GM23338 (cell line): ENCODE data around the gene TSC22D1. TPM values are rescaled to one million over a fixed set of nuclear protein-coding genes. Genes with fewer than 3 reads are reported as not detected.

Experiments
- ATAC-seq: fragments of 200-7000 bp; cut with Tn5 transposase; 3 replicates; pipeline ENCODE4 v1.9.1; 2020
- DNase-seq: peaks from one replicate; pipeline ENCODE4 v3.0.0-alpha.2; 2015; ENCODE audit warnings: low spot score
- H2AFZ ChIP-seq: fragments of 200-600 bp; sonication (generic); 2 replicates; pipeline ENCODE4 v1.8.0; 2016; ENCODE audit warnings: antibody characterized with exemption, mild to moderate bottlenecking, moderate library complexity
- H3F3A ChIP-seq: fragments of 200-600 bp; sonication (generic); replicated peaks from 2 replicates; pipeline ENCODE4 v1.8.0; 2017; ENCODE audit warnings: antibody characterized with exemption, mixed run types, low read depth
- H3K27ac ChIP-seq: fragments of 200-600 bp; sonication (generic); 2 replicates; pipeline ENCODE4 v1.6.1; 2016; ENCODE audit warnings: low read depth
- H3K27me3 ChIP-seq: fragments of 200-600 bp; sonication (generic); 2 replicates; pipeline ENCODE4 v1.8.0; 2016; ENCODE audit warnings: mild to moderate bottlenecking, mixed run types, moderate library complexity; ENCODE audit not compliant: insufficient read depth
- H3K36me3 ChIP-seq: fragments of 200-600 bp; sonication (generic); 2 replicates; pipeline ENCODE4 v1.8.0; 2016; ENCODE audit warnings: mild to moderate bottlenecking; ENCODE audit not compliant: insufficient read depth
- H3K4me1 ChIP-seq: fragments of 200-600 bp; sonication (generic); 2 replicates; pipeline ENCODE4 v1.8.0; 2016; ENCODE audit warnings: mild to moderate bottlenecking, moderate library complexity; ENCODE audit not compliant: insufficient read depth
- H3K4me2 ChIP-seq: fragments of 200-600 bp; sonication (generic); 2 replicates; pipeline ENCODE4 v1.7.1; 2017; ENCODE audit warnings: mixed run types
- H3K4me3 ChIP-seq: fragments of 200-600 bp; sonication (generic); 2 replicates; pipeline ENCODE4 v1.6.1; 2016; ENCODE audit warnings: mixed run types
- H3K79me2 ChIP-seq: fragments of 200-600 bp; sonication (generic); replicated peaks from 2 replicates; pipeline ENCODE4 v1.8.0; 2017; ENCODE audit warnings: mild to moderate bottlenecking; ENCODE audit not compliant: insufficient read depth
- H3K9me2 ChIP-seq: fragments of 200-600 bp; sonication (generic); 2 replicates; pipeline ENCODE4 v1.8.0; 2017; ENCODE audit not compliant: insufficient read depth
- H4K20me1 ChIP-seq: fragments of 200-600 bp; sonication (generic); replicated peaks from 2 replicates; pipeline ENCODE4 v1.8.0; 2017; ENCODE audit warnings: mild to moderate bottlenecking; ENCODE audit not compliant: insufficient read depth
- H3K27ac Mint-ChIP-seq: 2 replicates; pipeline ENCODE4 v1.8.0; 2020; ENCODE audit warnings: inconsistent platforms, mild to moderate bottlenecking, moderate library complexity, mixed read lengths
- H3K27me3 Mint-ChIP-seq: 3 replicates; pipeline ENCODE4 v1.8.0; 2022; ENCODE audit warnings: low read depth, mild to moderate bottlenecking, moderate library complexity, mixed read lengths, inconsistent platforms; ENCODE audit not compliant: insufficient read depth, poor library complexity
- H3K36me3 Mint-ChIP-seq: 3 replicates; pipeline ENCODE4 v1.8.0; 2021; ENCODE audit warnings: low read depth, mild to moderate bottlenecking, inconsistent platforms, moderate library complexity, mixed read lengths
- H3K4me1 Mint-ChIP-seq: 3 replicates; pipeline ENCODE4 v1.8.0; 2020; ENCODE audit warnings: mild to moderate bottlenecking, inconsistent platforms, mixed read lengths
- H3K4me3 Mint-ChIP-seq: 3 replicates; pipeline ENCODE4 v1.8.0; 2021; ENCODE audit warnings: moderate library complexity, mild to moderate bottlenecking, inconsistent platforms, mixed read lengths
- H3K9me3 Mint-ChIP-seq: 3 replicates; pipeline ENCODE4 v1.8.0; 2020; ENCODE audit warnings: moderate library complexity, mild to moderate bottlenecking, inconsistent platforms, mixed read lengths
- CREB1 ChIP-seq: fragments of 250-450 bp; sonication (Bioruptor Pico); IDR thresholded peaks from 2 replicates; pipeline ENCODE4 v1.5.0; 2020; ENCODE audit warnings: low read depth, mild to moderate bottlenecking, moderate library complexity
- EZH2 ChIP-seq: fragments of 200-600 bp; sonication (generic); IDR thresholded peaks from one replicate; pipeline ENCODE4 v1.8.0; 2017; ENCODE audit warnings: antibody characterized with exemption, mild to moderate bottlenecking, low read depth; ENCODE audit not compliant: unreplicated experiment
- EZH2phosphoT487 ChIP-seq: fragments of 200-600 bp; sonication (generic); IDR thresholded peaks from one replicate; pipeline ENCODE4 v1.8.1; 2018; ENCODE audit warnings: antibody characterized with exemption; ENCODE audit not compliant: unreplicated experiment
- JUNB ChIP-seq: IDR thresholded peaks from one replicate; pipeline ENCODE4 v1.6.1; 2016; ENCODE audit warnings: antibody characterized with exemption; ENCODE audit not compliant: unreplicated experiment
- NANOG ChIP-seq: IDR thresholded peaks from 2 replicates; pipeline ENCODE4 v1.6.1; 2016; ENCODE audit warnings: antibody characterized with exemption, borderline replicate concordance
- POLR2AphosphoS5 ChIP-seq: IDR thresholded peaks from 2 replicates; pipeline ENCODE4 v1.6.1; 2016; ENCODE audit warnings: antibody characterized with exemption, low read depth
- STAT1 ChIP-seq: IDR thresholded peaks from one replicate; pipeline ENCODE4 v1.6.1; 2016; ENCODE audit warnings: antibody characterized with exemption; ENCODE audit not compliant: unreplicated experiment
- ZNF114 ChIP-seq: fragments of 250-450 bp; sonication (Bioruptor Pico); IDR thresholded peaks from 2 replicates; pipeline ENCODE4 v1.5.0; 2020; ENCODE audit warnings: mild to moderate bottlenecking, moderate library complexity
- ZNF331 ChIP-seq: fragments of 250-450 bp; sonication (Bioruptor Pico); IDR thresholded peaks from 2 replicates; pipeline ENCODE4 v1.5.0; 2020; ENCODE audit warnings: low read depth, mild to moderate bottlenecking, moderate library complexity
- polyA plus RNA-seq: library from polyadenylated mRNA; unstranded; fragments of >200 nt; fragmentation: Nextera tagmentation; extraction: Ambion mirVana; gene quantifications from 2 replicates; pipeline ENCODE4 v1.2.1, GENCODE V29; 2016
- total RNA-seq: library from RNA; depleted of rRNA; stranded (reverse); fragments of >200 nt; shearing (Covaris generic); gene quantifications from 2 replicates; pipeline ENCODE4 v1.2.3, GENCODE V29; 2014
- TF ChIP-seq, protein P1 (sequence below): IDR thresholded peaks from 2 replicates; pipeline ENCODE4 v1.6.1; 2016; ENCODE audit warnings: antibody characterized with exemption
- TF ChIP-seq, protein P2 (sequence below): fragments of 250-450 bp; sonication (Bioruptor Pico); IDR thresholded peaks from 2 replicates; pipeline ENCODE4 v1.5.0; 2020; ENCODE audit warnings: mild to moderate bottlenecking, moderate library complexity
- TF ChIP-seq, protein P3 (sequence below): IDR thresholded peaks from one replicate; pipeline ENCODE4 v1.6.1; 2018; ENCODE audit warnings: antibody characterized with exemption; ENCODE audit not compliant: unreplicated experiment
- TF ChIP-seq, protein P4 (sequence below), 2 experiments: fragments of 200-600 bp in 1 of 2; sonication (generic) in 1 of 2; conservative IDR thresholded peaks; 2 replicates each; pipeline versions ENCODE4 v1.5.1 to v1.6.1; 2016 to 2017; ENCODE audit warnings: antibody characterized with exemption in 2 of 2, low read depth in 2 of 2, mild to moderate bottlenecking in 2 of 2, moderate library complexity in 1 of 2

Gene TSC22D1
- total and polyA plus RNA-seq, 2 experiments from 2014 or later = 58.5 to 114 TPM

DNA sequence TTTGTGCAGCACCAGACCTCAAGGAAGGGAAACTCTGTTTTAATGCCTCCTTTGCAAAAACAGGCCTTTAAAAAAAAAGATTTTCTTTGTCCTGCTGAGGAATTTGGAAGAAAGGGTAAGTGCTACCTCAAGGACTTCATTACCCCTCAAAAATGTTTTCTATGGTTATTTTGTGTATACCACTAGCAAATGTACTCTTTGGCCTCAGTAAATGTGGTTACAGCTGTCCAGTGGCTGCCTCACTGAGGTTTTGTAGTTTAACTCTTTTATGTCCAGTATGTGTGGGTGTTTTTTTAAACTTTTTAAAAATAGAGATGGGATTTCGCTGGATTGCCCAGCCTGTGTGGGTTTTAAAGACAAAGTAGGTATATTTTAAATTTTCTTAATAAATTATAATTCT, 42.2 kb upstream of the TSC22D1 start:
- no peaks in the 10 kb centered on the region for H3K4me1 ChIP-seq
- Mint-ChIP-seq H3K9me3 (no peaks in the 10 kb centered on the region), H3K27me3 (peaks cover 2% of the 10 kb centered on the region), H3K4me1 (peaks cover 3% of the 10 kb centered on the region; the same call in 1 of the 3 replicates), H3K4me3 (no peak overlapping the region), H3K36me3 (no peaks in the 10 kb centered on the region), H3K27ac (no peak overlapping the region)
- H3K27ac ChIP-seq = no peak overlapping the region
- H3K9me2 ChIP-seq = no peaks in the 10 kb centered on the region
- H3F3A ChIP-seq = no peaks in the 10 kb centered on the region
- no peak overlapping the region for H2AFZ ChIP-seq
- H3K4me3 ChIP-seq = no peak overlapping the region
- ATAC-seq (no peak), DNase-seq (no peak)
- H3K79me2 ChIP-seq = no peaks in the 10 kb centered on the region
- TF ChIP-seq, protein P1, sequence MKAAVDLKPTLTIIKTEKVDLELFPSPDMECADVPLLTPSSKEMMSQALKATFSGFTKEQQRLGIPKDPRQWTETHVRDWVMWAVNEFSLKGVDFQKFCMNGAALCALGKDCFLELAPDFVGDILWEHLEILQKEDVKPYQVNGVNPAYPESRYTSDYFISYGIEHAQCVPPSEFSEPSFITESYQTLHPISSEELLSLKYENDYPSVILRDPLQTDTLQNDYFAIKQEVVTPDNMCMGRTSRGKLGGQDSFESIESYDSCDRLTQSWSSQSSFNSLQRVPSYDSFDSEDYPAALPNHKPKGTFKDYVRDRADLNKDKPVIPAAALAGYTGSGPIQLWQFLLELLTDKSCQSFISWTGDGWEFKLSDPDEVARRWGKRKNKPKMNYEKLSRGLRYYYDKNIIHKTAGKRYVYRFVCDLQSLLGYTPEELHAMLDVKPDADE = no peak
- TF ChIP-seq, protein P2, sequence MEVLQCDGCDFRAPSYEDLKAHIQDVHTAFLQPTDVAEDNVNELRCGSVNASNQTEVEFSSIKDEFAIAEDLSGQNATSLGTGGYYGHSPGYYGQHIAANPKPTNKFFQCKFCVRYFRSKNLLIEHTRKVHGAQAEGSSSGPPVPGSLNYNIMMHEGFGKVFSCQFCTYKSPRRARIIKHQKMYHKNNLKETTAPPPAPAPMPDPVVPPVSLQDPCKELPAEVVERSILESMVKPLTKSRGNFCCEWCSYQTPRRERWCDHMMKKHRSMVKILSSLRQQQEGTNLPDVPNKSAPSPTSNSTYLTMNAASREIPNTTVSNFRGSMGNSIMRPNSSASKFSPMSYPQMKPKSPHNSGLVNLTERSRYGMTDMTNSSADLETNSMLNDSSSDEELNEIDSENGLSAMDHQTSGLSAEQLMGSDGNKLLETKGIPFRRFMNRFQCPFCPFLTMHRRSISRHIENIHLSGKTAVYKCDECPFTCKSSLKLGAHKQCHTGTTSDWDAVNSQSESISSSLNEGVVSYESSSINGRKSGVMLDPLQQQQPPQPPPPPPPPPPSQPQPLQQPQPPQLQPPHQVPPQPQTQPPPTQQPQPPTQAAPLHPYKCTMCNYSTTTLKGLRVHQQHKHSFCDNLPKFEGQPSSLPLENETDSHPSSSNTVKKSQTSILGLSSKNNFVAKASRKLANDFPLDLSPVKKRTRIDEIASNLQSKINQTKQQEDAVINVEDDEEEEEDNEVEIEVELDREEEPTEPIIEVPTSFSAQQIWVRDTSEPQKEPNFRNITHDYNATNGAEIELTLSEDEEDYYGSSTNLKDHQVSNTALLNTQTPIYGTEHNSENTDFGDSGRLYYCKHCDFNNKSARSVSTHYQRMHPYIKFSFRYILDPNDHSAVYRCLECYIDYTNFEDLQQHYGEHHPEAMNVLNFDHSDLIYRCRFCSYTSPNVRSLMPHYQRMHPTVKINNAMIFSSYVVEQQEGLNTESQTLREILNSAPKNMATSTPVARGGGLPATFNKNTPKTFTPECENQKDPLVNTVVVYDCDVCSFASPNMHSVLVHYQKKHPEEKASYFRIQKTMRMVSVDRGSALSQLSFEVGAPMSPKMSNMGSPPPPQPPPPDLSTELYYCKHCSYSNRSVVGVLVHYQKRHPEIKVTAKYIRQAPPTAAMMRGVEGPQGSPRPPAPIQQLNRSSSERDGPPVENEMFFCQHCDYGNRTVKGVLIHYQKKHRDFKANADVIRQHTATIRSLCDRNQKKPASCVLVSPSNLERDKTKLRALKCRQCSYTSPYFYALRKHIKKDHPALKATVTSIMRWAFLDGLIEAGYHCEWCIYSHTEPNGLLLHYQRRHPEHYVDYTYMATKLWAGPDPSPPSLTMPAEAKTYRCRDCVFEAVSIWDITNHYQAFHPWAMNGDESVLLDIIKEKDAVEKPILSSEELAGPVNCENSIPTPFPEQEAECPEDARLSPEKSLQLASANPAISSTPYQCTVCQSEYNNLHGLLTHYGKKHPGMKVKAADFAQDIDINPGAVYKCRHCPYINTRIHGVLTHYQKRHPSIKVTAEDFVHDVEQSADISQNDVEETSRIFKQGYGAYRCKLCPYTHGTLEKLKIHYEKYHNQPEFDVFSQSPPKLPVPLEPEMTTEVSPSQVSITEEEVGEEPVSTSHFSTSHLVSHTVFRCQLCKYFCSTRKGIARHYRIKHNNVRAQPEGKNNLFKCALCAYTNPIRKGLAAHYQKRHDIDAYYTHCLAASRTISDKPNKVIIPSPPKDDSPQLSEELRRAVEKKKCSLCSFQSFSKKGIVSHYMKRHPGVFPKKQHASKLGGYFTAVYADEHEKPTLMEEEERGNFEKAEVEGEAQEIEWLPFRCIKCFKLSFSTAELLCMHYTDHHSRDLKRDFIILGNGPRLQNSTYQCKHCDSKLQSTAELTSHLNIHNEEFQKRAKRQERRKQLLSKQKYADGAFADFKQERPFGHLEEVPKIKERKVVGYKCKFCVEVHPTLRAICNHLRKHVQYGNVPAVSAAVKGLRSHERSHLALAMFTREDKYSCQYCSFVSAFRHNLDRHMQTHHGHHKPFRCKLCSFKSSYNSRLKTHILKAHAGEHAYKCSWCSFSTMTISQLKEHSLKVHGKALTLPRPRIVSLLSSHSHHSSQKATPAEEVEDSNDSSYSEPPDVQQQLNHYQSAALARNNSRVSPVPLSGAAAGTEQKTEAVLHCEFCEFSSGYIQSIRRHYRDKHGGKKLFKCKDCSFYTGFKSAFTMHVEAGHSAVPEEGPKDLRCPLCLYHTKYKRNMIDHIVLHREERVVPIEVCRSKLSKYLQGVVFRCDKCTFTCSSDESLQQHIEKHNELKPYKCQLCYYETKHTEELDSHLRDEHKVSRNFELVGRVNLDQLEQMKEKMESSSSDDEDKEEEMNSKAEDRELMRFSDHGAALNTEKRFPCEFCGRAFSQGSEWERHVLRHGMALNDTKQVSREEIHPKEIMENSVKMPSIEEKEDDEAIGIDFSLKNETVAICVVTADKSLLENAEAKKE (CRISPR knock-in tag) = no peak
- TF ChIP-seq POLR2AphosphoS5 (no peak), ZNF114 (CRISPR knock-in tag) (no peak), EZH2 (no peak), NANOG (no peak), STAT1 (no peak), JUNB (no peak), CREB1 (CRISPR knock-in tag) (no peak), ZNF331 (CRISPR knock-in tag) (no peak), EZH2phosphoT487 (no peak)
- TF ChIP-seq, protein P3, sequence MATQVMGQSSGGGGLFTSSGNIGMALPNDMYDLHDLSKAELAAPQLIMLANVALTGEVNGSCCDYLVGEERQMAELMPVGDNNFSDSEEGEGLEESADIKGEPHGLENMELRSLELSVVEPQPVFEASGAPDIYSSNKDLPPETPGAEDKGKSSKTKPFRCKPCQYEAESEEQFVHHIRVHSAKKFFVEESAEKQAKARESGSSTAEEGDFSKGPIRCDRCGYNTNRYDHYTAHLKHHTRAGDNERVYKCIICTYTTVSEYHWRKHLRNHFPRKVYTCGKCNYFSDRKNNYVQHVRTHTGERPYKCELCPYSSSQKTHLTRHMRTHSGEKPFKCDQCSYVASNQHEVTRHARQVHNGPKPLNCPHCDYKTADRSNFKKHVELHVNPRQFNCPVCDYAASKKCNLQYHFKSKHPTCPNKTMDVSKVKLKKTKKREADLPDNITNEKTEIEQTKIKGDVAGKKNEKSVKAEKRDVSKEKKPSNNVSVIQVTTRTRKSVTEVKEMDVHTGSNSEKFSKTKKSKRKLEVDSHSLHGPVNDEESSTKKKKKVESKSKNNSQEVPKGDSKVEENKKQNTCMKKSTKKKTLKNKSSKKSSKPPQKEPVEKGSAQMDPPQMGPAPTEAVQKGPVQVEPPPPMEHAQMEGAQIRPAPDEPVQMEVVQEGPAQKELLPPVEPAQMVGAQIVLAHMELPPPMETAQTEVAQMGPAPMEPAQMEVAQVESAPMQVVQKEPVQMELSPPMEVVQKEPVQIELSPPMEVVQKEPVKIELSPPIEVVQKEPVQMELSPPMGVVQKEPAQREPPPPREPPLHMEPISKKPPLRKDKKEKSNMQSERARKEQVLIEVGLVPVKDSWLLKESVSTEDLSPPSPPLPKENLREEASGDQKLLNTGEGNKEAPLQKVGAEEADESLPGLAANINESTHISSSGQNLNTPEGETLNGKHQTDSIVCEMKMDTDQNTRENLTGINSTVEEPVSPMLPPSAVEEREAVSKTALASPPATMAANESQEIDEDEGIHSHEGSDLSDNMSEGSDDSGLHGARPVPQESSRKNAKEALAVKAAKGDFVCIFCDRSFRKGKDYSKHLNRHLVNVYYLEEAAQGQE = no peak
- TF ChIP-seq, protein P4, sequence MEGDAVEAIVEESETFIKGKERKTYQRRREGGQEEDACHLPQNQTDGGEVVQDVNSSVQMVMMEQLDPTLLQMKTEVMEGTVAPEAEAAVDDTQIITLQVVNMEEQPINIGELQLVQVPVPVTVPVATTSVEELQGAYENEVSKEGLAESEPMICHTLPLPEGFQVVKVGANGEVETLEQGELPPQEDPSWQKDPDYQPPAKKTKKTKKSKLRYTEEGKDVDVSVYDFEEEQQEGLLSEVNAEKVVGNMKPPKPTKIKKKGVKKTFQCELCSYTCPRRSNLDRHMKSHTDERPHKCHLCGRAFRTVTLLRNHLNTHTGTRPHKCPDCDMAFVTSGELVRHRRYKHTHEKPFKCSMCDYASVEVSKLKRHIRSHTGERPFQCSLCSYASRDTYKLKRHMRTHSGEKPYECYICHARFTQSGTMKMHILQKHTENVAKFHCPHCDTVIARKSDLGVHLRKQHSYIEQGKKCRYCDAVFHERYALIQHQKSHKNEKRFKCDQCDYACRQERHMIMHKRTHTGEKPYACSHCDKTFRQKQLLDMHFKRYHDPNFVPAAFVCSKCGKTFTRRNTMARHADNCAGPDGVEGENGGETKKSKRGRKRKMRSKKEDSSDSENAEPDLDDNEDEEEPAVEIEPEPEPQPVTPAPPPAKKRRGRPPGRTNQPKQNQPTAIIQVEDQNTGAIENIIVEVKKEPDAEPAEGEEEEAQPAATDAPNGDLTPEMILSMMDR (conservative IDR thresholded peaks at IDR 0.05; ENCODE audit: low read depth in 2 of 2) = no peak
- no peaks in the 10 kb centered on the region for H4K20me1 ChIP-seq
- no peaks in the 10 kb centered on the region for H3K36me3 ChIP-seq
- H3K4me2 ChIP-seq = no peak overlapping the region
- no peaks in the 10 kb centered on the region for H3K27me3 ChIP-seq
